Activated gamma-delta T cell treated with Interleukin-2 at 50 U/mL for 16 hours (primary cell): ENCODE measurements around the gene CARS1.

ENCODE experiments used
- DNase-seq: peaks from one replicate; pipeline ENCODE4 v3.0.0-alpha.2; 2020

CARS1 gene

DNA sequence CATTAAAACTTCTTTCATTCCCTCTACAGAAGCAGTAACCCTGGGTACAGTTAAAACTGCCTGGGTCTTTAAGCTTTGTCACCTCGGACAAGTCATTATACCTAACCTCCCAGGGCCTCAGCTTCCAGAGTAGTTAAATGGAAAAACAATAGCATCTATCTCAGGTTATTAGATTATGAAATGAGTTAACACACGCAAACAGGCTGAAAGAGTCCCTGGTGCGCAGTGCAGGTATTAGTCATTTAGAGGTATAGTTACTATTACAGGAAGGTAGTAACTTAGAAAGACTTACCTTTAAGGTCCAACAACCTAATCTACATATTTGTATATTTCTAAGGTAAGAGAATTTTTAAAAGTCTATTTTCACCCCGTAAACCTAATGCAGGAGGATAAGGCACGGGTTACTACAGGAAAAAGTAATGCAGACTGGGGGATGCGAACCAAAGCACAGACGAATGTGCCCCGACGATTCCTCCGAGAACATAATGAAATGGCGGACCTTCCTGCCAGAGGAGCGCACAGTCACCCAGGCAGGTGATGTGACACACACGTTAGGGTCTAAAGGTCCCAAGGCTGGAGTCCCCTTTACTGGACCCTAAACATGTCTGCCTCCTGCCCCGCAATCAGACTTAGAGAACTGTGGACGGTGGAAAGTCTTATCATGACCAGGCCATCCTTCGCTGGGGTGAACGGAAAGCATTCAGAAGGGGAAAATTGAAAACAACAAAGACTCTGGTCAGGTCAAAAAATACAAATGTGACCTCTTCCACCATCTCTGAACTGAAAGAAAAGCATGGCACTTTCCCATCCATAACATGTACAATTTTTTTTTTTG lies 66.4 kb downstream of the CARS1 start:
- peak; percentile 27 for DNase-seq

DNA sequence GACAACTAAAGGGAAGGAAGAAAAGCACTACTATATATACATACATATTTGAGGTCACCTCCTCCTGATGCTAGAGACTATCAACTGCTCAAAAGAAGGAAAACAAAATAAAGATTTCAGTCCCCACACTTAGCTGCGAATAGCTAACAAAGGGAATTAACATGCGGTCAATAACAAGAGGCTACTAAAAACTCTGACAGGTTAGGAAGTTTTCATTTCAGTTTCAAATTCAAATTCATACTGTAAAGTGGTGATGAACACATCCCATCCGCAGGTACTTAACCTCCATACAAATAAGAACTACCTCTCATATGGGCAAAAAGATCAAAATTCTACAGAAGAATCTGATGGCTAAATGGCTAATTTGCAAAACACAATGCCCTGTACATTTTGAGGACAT lies 67.7 kb downstream of the CARS1 start:
- no peak for DNase-seq

DNA sequence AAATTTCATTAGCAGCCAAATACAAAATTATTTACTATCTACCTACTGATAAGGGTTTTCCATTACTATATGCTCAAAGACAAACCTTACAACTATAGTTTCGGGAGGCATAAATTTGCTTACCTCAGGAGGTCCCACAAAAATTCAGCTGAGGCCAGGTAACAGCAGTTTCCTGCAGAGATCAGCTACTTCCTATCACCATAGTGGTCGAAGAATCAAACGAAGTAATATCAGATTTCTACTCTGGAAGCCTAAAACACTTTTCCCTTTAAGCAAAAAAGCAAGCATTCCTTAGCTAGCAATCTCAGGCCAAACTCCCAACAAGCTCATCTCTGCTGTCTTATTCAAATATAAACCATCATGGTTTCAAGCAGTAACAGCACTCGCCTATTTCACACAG lies 68.2 kb downstream of the CARS1 start:
- DNase-seq: no peak

DNA sequence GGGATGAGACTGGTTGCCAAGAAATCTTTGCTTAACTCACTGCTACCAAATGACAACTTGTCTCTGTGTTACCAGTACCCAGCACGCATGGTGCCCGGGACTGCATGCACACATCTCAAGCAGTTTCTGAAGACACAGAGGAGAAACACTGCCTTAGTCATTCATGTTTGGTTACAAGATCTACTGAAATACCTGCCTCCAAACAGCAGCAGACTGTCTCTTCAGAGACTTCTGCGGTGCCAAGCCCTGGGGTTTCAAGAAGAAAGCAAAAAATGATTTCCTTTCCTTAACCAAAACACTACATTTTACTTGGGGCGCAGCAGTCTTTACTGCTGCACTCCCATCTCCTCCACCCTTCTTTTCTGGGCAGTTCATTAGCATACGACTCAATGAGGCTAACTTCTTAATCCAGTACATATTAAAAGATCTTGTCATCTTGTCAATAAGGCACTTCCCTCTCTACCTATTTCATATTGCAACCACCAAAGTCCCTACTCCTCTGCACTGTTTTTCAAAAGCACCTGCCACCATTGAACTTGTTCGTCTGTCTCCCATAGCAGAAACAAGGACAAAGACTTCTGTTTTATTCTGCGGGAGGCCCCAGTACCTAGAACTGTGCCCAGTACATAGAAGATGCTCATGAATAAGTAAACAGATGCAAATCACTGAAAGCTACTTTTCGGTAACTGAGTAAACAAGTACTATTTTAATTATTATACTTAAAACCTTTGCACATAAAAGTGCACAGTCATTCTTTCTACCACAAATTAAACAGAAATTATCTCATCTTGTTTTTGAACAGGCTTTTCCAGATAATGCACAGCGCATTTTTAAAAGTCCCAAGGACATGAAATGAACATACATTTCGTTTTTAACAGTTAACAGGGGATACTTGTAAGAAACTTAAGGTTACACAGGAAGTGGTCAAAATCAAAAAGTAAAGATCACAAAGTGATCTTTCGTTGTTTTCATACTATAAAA lies 69.1 kb downstream of the CARS1 start:
- DNase-seq: peak; percentile 53

DNA sequence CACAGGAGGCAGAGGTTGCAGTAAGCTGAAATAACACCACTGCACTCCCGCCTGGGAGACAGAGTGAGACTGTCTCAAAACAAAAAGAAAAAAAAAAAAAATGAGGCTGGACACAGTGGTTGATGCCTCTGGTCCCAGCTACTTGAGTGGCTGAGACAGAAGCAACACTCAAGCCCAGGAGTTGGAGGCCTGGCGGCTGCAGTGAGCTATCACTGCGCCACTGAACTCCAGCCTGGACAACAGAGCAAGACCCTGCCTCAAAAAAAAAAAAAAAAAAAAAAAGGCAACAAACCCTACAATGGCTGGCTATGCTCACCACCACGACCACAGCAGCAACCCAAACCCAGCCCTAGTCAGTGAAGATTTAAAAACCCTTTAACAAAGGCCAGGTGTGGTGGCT lies 73.3 kb downstream of the CARS1 start:
- DNase-seq: no peak

DNA sequence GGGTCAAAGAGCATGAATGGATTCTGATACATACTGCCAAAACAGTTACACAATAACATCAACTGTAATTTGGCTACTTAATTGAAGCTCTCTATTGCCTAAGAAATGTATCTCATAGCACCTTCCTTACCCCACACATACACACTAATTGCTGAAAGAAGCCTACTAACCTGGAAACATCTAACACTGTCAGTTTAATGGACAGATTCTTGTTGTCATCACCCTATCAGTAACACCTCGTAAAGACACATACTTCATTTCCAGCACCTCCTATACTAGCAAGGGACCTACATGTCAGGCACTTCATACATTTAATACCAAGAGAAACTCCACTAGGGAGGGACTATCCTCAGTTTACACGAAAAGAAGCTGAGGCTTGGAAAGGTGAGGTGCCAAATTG lies 75.0 kb downstream of the CARS1 start:
- DNase-seq: no peak

DNA sequence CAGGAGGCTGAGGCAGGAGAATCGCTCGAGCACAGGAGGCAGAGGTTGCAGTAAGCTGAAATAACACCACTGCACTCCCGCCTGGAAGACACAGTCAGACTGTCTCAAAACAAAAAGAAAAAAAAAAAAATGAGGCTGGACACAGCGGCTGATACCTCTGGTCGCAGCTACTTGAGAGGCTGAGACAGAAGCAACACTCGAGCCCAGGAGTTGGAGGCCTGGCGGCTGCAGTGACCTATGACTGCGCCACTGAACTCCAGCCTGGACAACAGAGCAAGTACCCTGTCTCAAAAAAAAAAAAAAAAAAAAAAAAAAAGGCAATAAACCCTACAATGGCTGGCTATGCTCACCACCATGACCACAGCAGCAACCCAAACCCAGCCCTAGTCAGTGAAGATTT lies 76.1 kb downstream of the CARS1 start:
- no peak for DNase-seq

DNA sequence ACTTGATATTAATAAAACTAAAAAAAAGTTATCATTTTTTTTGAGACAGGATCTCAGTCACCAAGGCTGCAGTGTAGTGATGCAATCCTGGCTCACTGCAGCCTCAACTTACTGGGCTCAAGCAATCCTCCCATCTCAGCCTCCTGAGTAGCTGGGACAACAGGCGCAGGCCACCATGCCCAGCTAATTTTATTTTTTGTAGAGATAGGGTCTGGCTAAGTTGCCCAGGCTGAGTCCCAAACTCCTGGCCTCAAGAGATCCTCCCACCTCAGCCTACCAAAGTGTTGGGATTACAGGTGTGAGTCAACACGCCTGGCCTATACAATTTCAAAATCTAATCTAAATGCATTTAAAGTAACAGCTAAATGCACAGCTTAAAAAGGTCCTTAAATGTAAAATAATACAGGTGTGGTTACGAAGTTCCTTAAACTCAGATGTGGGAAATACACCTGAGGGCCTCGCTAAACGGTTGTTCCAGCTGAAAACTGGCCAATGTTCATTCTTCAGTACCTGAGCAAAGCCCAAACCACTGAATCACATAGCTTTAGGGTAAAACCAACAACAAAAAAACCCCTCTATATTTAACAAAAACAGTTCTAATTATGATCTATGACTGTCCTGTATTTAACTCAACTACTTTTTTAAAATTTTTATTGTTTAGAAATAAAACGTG lies 76.9 kb downstream of the CARS1 start:
- no peak for DNase-seq

DNA sequence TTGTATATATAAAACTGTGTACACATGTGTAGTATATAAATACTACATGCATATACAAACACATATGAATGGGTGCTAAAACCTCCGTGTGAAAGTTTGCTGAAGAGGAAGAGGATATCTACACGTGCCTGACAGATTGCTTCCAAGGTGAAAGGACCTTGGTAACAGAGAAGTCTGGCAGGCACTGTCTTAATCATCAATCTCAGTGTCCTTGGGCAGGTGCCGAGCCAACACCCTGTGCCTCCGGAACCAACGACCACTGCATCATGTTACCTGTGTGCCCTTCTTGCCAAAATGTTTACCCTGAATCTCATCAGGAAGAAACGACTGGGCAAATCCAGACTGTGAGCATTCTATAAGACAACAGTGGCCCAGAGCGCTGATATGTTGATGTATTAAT lies 80.1 kb downstream of the CARS1 start:
- DNase-seq: no peak

DNA sequence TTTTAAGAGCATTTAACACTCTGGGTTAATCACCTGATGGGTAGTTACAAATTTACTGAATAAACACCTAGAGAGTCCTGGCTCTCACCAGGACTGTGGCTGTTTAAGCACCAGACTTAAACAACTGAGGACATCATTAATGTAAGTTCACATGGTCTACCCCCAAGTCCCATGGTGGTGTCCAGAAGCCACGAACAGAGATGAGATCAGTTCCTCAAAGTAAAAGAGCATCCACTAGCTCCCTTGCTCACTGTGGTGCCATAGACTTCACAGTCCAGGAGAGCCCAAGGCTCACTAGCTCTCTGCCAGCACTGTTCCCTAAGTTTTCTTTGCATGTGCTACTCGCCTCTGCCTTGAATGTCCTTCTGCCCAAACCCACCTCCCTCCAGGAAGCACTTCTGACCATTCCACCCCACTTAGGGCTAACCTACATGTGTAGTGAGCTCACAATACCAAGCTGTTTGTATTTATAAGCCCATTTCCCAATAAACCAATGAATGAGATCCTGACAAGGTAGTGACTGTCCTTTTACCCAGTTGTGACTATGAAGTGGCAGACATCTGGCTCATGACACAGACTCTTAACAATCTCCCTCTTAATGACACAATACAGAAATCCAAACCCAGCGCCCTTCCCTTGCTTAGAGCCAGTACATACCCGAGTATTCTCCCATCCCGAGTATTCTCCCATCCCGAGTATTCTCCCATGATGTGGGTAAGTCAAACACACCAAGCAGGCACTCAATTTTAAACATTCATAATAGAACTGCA lies 80.7 kb downstream of the CARS1 start:
- DNase-seq: no peak

DNA sequence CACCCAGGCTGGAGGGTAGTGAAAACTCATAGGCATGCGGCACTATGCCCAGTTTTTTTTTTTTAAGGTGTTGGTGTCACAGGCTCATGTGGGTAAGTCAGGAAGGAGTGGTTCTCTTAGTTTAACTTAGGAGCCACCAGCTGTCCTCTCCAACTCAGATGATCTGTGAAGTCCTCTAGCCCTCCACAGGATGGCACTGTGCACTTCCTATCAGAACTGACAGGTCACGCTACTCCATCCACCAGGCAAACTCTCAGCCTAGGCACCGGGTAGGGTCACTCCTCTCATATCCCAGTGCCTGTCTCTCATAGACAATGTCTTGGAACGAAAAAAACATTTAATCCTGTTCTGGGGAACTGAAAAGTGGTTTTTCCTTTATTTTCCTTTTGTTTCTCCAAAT lies 81.6 kb downstream of the CARS1 start:
- peak; percentile 48 for DNase-seq

DNA sequence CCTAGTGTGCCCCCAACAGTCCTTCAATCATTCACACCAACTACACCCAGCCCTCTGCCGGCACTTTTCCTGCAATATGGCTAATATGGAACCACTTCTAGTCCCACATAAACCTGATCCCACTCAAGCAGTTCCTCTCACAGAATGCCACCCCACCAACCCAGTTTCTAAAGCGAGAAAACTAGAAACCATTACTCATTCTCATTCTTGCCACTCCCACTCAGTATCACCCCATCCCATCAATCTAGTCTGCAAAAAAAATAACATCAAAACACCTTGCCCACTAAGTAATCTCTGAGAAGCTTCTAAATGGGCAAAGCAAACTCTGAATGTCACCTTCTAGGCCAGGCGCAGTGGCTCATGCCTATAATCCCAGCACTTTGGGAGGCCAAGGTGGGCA lies 83.0 kb downstream of the CARS1 start:
- no peak for DNase-seq

DNA sequence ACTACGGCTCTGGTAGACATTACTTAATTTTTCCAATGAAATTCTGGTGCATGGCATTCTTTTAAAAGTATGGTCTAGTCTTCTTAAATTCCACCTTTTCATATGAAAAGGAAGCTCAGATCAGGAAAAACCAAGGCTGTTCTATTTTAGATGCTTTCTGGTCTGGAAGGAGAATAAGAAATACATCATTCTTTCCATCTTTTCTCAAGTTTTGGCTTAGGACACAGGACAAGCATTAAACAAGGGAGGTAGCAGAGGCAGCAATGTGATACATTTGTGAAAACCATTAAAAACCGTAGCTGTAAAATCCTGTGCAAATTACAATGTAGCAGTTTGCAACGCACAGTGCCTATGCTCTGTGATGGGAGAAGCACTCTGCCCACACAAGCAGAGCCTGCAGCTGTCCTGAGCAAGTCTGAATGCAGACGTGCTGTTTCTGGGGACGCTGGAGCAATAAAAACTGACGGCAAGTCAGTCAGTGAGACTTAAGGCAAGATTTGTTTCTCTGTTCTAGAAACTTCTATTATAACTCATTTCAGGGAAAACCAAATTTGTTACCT lies 88.8 kb downstream of the CARS1 start:
- DNase-seq: no peak

DNA sequence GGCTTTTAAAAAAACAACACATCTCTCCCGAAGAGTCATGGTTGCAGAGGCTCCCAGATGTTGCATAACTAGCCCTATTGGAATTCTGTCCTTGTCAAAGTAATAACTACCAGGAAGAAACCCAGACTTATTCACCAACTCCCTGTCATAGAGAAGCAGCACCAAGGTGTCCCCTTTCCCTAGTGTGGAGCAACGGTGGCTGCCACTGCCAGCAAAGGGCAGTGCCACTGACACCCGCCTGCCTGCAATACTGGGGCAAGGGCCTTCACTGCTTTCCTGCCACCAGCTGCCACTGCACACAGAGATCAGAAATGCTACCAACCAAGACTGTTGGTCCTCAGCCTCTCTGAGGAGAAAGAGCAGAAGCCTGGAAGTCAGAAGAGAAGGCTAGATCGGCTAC lies 92.4 kb downstream of the CARS1 start:
- DNase-seq: no peak

DNA sequence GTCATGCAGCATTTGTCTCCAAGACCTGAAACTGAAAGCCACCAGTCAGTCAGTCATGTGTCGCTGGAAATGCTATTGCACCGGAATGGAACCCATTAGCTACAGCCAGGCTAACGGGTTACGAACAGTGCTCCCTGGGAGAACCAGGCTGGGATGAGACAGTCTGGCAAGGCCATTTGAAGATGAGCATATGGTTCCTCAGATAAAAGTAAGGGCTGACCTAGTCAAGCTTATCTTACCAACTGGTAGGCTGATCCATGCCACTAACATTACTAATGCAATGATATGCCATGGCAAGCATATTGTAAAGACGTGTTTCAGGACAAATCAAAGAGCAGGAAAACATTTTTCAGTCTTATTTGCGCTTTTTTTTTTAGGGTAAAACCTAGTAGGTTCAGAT lies 93.5 kb downstream of the CARS1 start:
- no peak for DNase-seq

DNA sequence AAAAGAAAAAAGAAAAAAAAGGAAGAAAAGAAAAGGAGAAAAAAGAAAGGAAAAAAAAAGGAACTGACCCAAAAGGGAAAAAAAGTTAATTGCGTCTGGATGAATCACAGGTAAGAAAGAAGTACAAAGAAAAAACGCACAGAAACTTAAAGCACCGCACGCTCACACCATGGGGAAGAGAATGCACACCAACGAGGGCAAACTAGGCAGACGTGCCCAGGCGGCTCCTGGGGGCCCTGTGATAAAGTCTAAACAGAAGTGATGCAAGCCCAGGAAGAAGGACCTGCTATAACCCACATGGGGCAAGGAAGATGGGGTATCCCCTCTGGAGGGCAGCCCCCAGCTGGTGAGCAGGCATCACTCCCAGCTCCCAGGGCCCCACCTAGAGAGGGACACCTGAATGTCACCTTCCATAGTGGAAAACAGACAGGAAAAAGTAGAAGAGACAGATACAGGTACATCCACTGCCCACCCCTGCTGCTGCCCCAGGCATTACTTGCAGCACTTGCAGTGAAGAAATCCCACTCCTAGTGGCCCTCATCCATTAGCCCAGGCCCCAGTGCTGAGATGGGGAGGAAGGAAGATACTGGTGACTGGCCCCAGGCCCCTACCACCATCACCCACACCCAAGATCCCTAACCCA lies 94.0 kb downstream of the CARS1 start:
- DNase-seq: no peak

DNA sequence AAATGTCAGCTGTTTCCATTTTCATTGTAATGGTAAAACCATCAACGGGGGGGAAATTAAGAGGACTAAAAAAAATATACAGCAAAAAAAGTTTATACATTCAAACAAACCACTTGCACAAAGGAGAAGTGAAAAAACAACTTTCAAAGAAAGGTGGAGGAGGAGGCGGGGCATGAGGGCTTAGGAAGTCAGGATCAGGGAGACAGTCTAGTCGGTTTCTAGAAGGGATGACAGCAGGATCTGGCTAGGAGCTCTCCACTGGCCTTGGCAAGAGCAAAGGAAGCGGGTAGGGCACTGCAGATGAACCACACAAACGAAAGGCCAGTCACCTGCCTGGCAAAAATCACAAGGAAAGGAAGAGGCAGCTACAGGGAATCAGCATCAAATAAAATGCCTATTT lies 96.1 kb downstream of the CARS1 start:
- no peak for DNase-seq

DNA sequence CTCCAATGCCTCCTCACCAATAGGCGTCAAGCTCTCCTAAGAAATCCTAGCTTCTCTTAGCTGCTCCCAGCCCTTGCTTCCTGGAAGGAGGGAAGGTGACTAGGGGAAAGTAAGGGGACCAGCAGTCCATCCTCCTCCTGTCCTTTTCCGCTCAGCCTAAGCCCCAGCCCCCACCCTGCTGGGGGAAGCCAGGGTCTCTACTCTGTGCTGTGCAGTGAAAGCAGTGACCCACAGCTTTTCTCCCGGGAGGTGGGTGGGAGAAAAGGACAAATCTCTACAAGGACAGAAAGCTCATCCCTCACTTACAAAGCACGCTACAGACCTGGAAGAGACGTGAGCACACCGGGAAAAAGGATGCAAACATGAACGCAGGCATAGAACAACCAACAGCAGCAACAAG lies 97.1 kb downstream of the CARS1 start:
- no peak for DNase-seq

DNA sequence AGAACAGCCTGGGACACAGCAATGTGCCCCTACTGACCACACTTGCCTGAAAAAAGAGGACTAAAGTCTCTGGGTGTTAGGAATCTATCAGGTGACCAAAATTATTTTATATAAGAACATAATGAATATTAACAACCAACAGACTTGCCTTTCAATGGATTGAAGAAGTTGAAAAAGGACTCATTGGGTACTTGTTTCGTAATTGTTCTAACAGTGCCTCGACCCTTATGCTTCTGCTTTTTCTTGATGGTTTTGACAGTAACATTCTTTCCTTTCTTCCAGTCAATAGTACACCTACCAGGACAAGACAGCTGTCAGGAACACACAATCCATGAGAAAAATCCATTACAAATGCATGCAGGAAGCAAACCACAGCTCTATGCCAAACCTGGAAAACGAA lies 99.0 kb downstream of the CARS1 start:
- no peak for DNase-seq

DNA sequence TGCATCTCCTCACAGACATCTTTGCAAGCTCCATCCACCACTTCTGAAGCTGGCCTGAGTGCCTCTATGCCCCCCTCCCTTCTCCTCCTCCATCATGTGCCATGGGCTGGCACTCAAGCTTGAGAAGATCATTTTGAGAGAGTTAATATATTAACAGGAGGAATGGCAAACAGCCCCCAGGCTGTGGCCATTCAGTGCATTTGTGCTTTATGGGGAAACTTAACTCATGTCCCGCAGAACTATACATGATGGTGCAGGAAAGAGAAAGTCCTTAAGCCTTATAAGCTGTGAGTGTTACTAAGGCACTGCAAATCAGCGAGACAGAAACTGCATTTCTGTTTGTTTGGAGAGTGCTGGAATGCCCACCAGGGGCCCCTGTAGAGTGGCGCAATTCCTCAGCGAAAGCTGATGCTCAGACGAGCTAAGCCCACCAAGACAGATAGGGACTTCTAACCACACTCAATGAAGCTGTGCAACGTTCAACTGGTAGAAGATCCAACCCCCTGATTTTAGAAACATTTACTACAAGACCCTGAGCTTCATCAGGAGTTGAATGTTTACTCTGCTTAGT lies 101.2 kb downstream of the CARS1 start:
- DNase-seq: no peak

DNA sequence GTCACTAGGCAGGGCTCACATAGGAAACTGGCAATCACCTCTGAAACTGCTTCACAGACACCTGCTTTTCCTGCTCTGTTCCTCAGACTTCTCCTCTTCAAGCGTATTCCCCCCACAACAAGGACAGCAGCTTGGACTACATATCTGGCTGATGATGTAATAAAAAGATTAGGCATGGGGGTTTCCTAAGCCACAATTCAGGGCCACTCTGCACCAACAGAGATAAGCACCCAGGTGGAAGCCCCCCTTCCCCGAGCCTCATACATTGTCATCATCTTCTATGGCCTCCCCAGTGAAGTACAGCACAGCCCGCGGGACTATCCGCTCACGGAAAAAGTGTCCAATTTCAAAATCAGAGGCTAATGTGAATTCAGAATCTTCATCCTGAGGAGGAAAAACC lies 103.0 kb downstream of the CARS1 start:
- DNase-seq: no peak

DNA sequence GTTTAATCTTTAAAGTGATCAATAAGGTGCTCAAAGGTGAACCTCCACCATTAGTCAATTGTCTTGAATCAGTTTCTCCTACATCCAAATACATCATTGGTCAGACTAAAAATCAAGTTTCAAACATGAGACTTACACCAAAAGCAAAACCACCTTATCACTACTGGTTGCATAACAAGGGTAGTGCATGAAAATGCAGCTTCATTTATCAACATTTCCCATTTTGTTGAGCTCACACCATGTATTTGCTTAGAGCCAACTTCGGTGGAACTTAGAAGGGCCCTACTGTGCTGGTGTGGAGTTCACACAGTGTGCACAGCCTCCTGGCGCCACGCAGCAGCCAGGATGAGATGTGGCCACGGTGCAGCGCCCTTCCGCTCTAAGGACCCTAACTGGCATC lies 104.9 kb downstream of the CARS1 start:
- no peak for DNase-seq
